GM21737 (cell line): ENCODE results near the gene IMPG1.

Experiments
- ATAC-seq: cut with Tn5 transposase; IDR thresholded peaks from one replicate; pipeline ENCODE4 v1.9.1; 2021; ENCODE audit warnings: mild to moderate bottlenecking, moderate library complexity; ENCODE audit not compliant: unreplicated experiment

Gene IMPG1

GRCh38 chr6:75896526-75896925, 175.9 kb downstream of the IMPG1 start:
- no peak for ATAC-seq

GRCh38 chr6:75893776-75894152, 178.7 kb downstream of the IMPG1 start:
- ATAC-seq: no peak

- ATAC-seq: peak; percentile 51
Observed at GRCh38 chr6:75893058-75893775, 179.2 kb downstream of the IMPG1 start.

GRCh38 chr6:75892384-75892783, 180.1 kb downstream of the IMPG1 start:
- no peak for ATAC-seq

- ATAC-seq: no peak
Observed at GRCh38 chr6:75884822-75885221, 187.6 kb downstream of the IMPG1 start.

- no peak for ATAC-seq
Observed at GRCh38 chr6:75882734-75883133, 189.7 kb downstream of the IMPG1 start.

GRCh38 chr6:75880305-75880704, 192.2 kb downstream of the IMPG1 start:
- ATAC-seq: no peak

GRCh38 chr6:75876152-75876551, 196.3 kb downstream of the IMPG1 start:
- no peak for ATAC-seq

- ATAC-seq: no peak
Observed at GRCh38 chr6:75874224-75874623, 198.2 kb downstream of the IMPG1 start.
